Germinal center (tissue), 1 donor: ENCODE data around the gene TRAPPC2L.
A peak's percentile ranks its signal among the peaks of the same experiment; 100 is the strongest.

ENCODE experiments used
- DNase-seq: peaks from one replicate; pipeline ENCODE4 v3.0.0; 2012; ENCODE audit warnings: mixed read lengths, low spot score

TRAPPC2L gene

GRCh38 chr16:88861359-88861758, 4.4 kb downstream of the TRAPPC2L start:
- no peak for DNase-seq

- DNase-seq, result no peak
These were observed 6.0 kb downstream of the TRAPPC2L start for GRCh38 chr16:88862968-88863367.

GRCh38 chr16:88863426-88863825, 6.5 kb downstream of the TRAPPC2L start:
- no peak for DNase-seq

GRCh38 chr16:88864099-88864498, 7.2 kb downstream of the TRAPPC2L start:
- no peak for DNase-seq

- DNase-seq, result no peak
These were observed 7.6 kb downstream of the TRAPPC2L start for GRCh38 chr16:88864521-88864920.

- DNase-seq, result no peak
These were observed 8.4 kb downstream of the TRAPPC2L start for GRCh38 chr16:88865310-88865709.

GRCh38 chr16:88865742-88866141, 8.8 kb downstream of the TRAPPC2L start:
- no peak for DNase-seq

- DNase-seq, result no peak
These were observed 9.4 kb downstream of the TRAPPC2L start, which contains the start of gene PABPN1L for GRCh38 chr16:88866151-88866920. Gene PABPN1L (minus strand): TSS chr16:88866660. CDS start chr16:88866606, 54 bp downstream.

- no peak for DNase-seq
These were observed 10.8 kb downstream of the TRAPPC2L start for GRCh38 chr16:88867581-88868246.

- no peak for DNase-seq
These were observed 12.2 kb downstream of the TRAPPC2L start for GRCh38 chr16:88868974-88869672.

GRCh38 chr16:88869673-88869980, 12.7 kb downstream of the TRAPPC2L start:
- no peak for DNase-seq

GRCh38 chr16:88870608-88871348, 13.9 kb downstream of the TRAPPC2L start:
- peak; percentile 29 for DNase-seq

GRCh38 chr16:88871349-88871702, 14.4 kb downstream of the TRAPPC2L start:
- no peak for DNase-seq

- no peak for DNase-seq
These were observed 14.9 kb downstream of the TRAPPC2L start for GRCh38 chr16:88871730-88872416.

- DNase-seq, result no peak
These were observed 15.9 kb downstream of the TRAPPC2L start for GRCh38 chr16:88872650-88873331.

GRCh38 chr16:88874938-88875599, 18.1 kb downstream of the TRAPPC2L start:
- no peak for DNase-seq

GRCh38 chr16:88875703-88876234, 18.8 kb downstream of the TRAPPC2L start:
- DNase-seq, result no peak

GRCh38 chr16:88876942-88877526, 20.1 kb downstream of the TRAPPC2L start:
- DNase-seq, result no peak

- DNase-seq, result no peak
These were observed 20.8 kb downstream of the TRAPPC2L start for GRCh38 chr16:88877564-88878289.
